ENCODE results near the gene PTPRM. TPM values are rescaled to one million over a fixed set of nuclear protein-coding genes. Genes with fewer than 3 reads are reported as not detected.

PTPRM gene
- total and polyA plus RNA-seq, 2 of the 8 experiments (the other 6 are each of a cell fraction or from before 2014, with no cell fraction given): 4.1 to 7.0 TPM

- H3K27me3 ChIP-seq (replicated peaks in 1 of 4; ENCODE audit: control insufficient read depth in 3 of 4, extremely low read depth in 1 of 4, insufficient read depth in 3 of 4, low read length in 3 of 4): no peaks in the 10 kb centered on the region
- H2BK5ac ChIP-seq (ENCODE audit: low read depth, low read length): no peak overlapping the region
- no peaks in the 10 kb centered on the region for H3K36me3 ChIP-seq (ENCODE audit: control insufficient read depth in 2 of 4, insufficient read depth in 4 of 4, low read length in 3 of 4)
- ChIA-PET POLR2A (ENCODE audit: partially characterized antibody) (no interaction called here), CTCF (ENCODE audit: partially characterized antibody) (interaction anchor here (1.5 kb wide), 1 partner anchor 30 kb away, joined by 3 read pairs; no protein-coding TSS in a partner anchor)
- H2BK120ac ChIP-seq (replicated peaks; ENCODE audit: low read depth, low read length): no peak overlapping the region
- H3K79me1 ChIP-seq (ENCODE audit: low read depth, low read length): no peaks in the 10 kb centered on the region
- no peak overlapping the region for H2AK5ac ChIP-seq (ENCODE audit: low read depth, low read length)
- H3K27ac ChIP-seq (ENCODE audit: low read depth, low read length): no peak overlapping the region
- no peak for DNase-seq (ENCODE audit: low read depth in 1 of 2, low spot score in 2 of 2)
- H2BK15ac ChIP-seq (ENCODE audit: low read length): no peak overlapping the region
- H4K8ac ChIP-seq (ENCODE audit: extremely low read depth, insufficient read depth, low read length): no peak overlapping the region
- H3K9me3 ChIP-seq (ENCODE audit: insufficient read depth in 2 of 2, low read depth in 1 of 2, low read length in 1 of 2): no peaks in the 10 kb centered on the region
- no peak overlapping the region for H3K14ac ChIP-seq (ENCODE audit: insufficient read length)
- no peak overlapping the region for H2AFZ ChIP-seq (ENCODE audit: low read length)
- no peak for TF ChIP-seq SUZ12 (IDR thresholded peaks at IDR 0.05; ENCODE audit: low read length)
- TF ChIP-seq CHD2 (IDR thresholded peaks at IDR 0.05; ENCODE audit: low read length): no peak
- TF ChIP-seq EZH2 (IDR thresholded peaks at IDR 0.05; ENCODE audit: low read depth, low read length, severe bottlenecking): no peak
- no peak for TF ChIP-seq POLR2A (IDR thresholded peaks at IDR 0.05; ENCODE audit: control extremely low read depth in 1 of 2, low read depth in 2 of 2, low read length in 2 of 2)
- no peak for TF ChIP-seq TEAD4 (IDR thresholded peaks at IDR 0.05; ENCODE audit: low read depth, low read length)
- FAIRE-seq: no peak
- H3K4me2 ChIP-seq (ENCODE audit: insufficient read depth in 1 of 2, low read depth in 2 of 2, low read length in 2 of 2): no peak overlapping the region
- H4K91ac ChIP-seq (replicated peaks; ENCODE audit: insufficient read length, low read length): no peak overlapping the region
- H3K18ac ChIP-seq (ENCODE audit: extremely low read depth, low read length): no peak overlapping the region
- no peaks in the 10 kb centered on the region; a peak in 1 of 7 replicates for H3K4me1 ChIP-seq (replicated peaks in 1 of 4; ENCODE audit: control insufficient read depth in 3 of 4, insufficient read depth in 4 of 4, low read length in 3 of 4)
- H3K4ac ChIP-seq (replicated peaks; ENCODE audit: insufficient read length, low read depth, low read length): no peak overlapping the region
- H3K23me2 ChIP-seq (ENCODE audit: low read depth, low read length): no peaks in the 10 kb centered on the region; the same call in 1 of the 2 replicates
- no peaks in the 10 kb centered on the region for H3K79me2 ChIP-seq (ENCODE audit: control insufficient read depth in 1 of 2, insufficient read depth in 2 of 2, low read length in 2 of 2)
- no peak overlapping the region for H2BK20ac ChIP-seq (ENCODE audit: low read length)
- no peak overlapping the region for H3K4me3 ChIP-seq (ENCODE audit: extremely low read depth in 1 of 4, insufficient read depth in 2 of 4, low read depth in 3 of 4, low read length in 4 of 4)
- H4K5ac ChIP-seq (ENCODE audit: insufficient read length, low read depth, low read length): no peak overlapping the region
- H4K20me1 ChIP-seq (replicated peaks in 1 of 2; ENCODE audit: control insufficient read depth in 1 of 2, insufficient read depth in 2 of 2, low read length in 2 of 2): no peaks in the 10 kb centered on the region
- H3K23ac ChIP-seq (ENCODE audit: insufficient read length): no peak overlapping the region
- 85% methylated on average over 9 of the region's 9 CpGs; no CpG with 5 or more reads in 1 of the 2 experiments for WGBS, 2 experiments (ENCODE audit: extremely low coverage in 1 of 2, insufficient coverage in 1 of 2, insufficient read length in 1 of 2, insufficient replicate concordance in 2 of 2, low coverage in 1 of 2, low lambda C conversion rate in 2 of 2, missing lambda C conversion rate in 1 of 2)
- no peak overlapping the region for H3K56ac ChIP-seq (replicated peaks; ENCODE audit: insufficient read length, low read depth, low read length)
- H2BK12ac ChIP-seq (ENCODE audit: low read depth, low read length): no peak overlapping the region
- H3K9ac ChIP-seq (replicated peaks in 1 of 4; ENCODE audit: extremely low read depth in 1 of 4, low read depth in 3 of 4, low read length in 3 of 4): no peak overlapping the region
Measured at GRCh38 chr18:8279346-8279745, 712.2 kb downstream of the PTPRM start.
